Fibroblast of mammary gland (primary cell): Measurements from ENCODE around the gene CSMD2.

ENCODE experiments used
- DNase-seq: peaks from one replicate; pipeline ENCODE4 v3.0.0-alpha.2; 2010; ENCODE audit warnings: low read depth
- H3K4me3 ChIP-seq: 2 replicates; pipeline ENCODE4 v1.5.1; 2011; ENCODE audit warnings: low read depth, mild to moderate bottlenecking, low read length, moderate library complexity; ENCODE audit not compliant: control insufficient read depth
- CTCF ChIP-seq: conservative IDR thresholded peaks from 2 replicates; pipeline ENCODE4 v1.5.1; 2011; ENCODE audit warnings: low read depth, low read length, inconsistent platforms; ENCODE audit not compliant: control insufficient read depth, insufficient read depth

CSMD2 gene

GRCh38 chr1:33548319-33548718 lies 616.7 kb downstream of the CSMD2 start:
- no peak for TF ChIP-seq CTCF
- no peak overlapping the region for H3K4me3 ChIP-seq
- DNase-seq = no peak

DNA sequence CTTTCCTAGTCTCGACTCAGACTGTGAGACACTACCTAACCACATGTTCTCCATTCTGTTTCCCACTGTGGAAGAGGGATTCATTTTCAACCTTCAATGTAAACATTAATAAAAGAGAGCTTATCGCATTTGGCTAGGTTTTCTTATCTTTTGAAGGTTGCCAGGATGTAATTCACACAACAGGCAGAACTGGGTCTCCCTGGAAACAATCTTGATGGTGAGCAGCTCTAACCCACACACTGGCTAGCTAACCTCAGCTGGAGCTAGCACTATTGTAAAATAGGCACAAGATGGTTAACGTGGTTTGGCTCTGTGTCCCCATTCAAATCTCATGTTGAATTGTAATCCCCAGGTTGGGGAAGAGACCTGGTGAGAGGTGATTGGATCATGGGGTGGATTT lies 617.5 kb downstream of the CSMD2 start:
- DNase-seq = no peak
- TF ChIP-seq CTCF = no peak
- no peak overlapping the region for H3K4me3 ChIP-seq

GRCh38 chr1:33541966-33542365 lies 623.1 kb downstream of the CSMD2 start:
- H3K4me3 ChIP-seq = no peak overlapping the region
- TF ChIP-seq CTCF = no peak
- DNase-seq = no peak

DNA sequence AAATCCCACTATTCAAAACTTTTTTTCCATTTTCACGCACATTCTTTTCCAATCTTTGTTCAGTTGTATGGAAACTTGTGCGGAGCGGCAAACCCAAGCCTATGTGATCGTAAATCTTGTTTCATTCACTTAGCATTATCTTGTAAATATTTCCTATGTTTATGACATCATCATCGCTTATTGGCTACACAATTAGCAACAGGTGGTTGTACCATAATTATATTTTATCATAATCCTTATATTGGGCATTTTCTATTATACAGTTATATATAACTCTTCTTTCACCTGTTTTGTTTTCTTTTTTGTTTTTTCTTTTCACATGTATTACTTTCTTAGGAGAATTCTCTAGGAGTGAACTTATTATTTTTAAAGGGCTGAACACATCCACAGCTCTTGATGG lies 627.1 kb downstream of the CSMD2 start:
- no peak for DNase-seq
- no peak overlapping the region for H3K4me3 ChIP-seq
- TF ChIP-seq CTCF = no peak

GRCh38 chr1:33535334-33535733 lies 629.7 kb downstream of the CSMD2 start:
- no peak overlapping the region for H3K4me3 ChIP-seq
- no peak for DNase-seq
- TF ChIP-seq CTCF = no peak

DNA sequence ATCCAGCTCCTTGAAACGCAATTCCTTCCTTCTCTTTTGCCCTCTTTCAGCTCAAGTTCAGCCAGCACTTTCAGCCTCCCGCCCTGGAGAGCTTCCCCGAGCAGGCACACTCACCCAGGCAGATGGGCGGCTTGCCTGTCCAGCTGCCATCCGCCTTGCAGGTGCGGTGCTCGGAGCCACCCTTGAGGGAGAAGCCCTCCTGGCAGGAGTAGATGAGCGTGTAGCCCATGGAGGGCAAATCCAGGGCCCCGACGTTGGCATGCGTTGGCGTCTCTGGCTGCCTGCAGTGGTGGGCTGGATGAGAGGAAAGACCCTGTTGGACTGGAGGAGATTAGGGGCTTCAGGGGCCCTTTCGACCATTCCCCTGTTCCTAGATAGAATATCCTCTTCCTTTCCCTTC lies 632.1 kb downstream of the CSMD2 start:
- TF ChIP-seq CTCF = no peak
- DNase-seq = no peak
- H3K4me3 ChIP-seq = no peak overlapping the region

- H3K4me3 ChIP-seq = no peak overlapping the region
- no peak for TF ChIP-seq CTCF
- DNase-seq = no peak
Observed at GRCh38 chr1:33532250-33532649, 632.8 kb downstream of the CSMD2 start.
